ENCODE measurements around the gene DKK3. TPM values are rescaled to one million over a fixed set of nuclear protein-coding genes. Genes with fewer than 3 reads are reported as not detected.

The DKK3 gene
- total and polyA plus RNA-seq, 2 of the 13 experiments (the other 11 are each of a cell fraction or from before 2014, with no cell fraction given), result 0.09 to 0.67 TPM

GRCh38 chr11:12028303-12028702 lies 19.9 kb upstream of the DKK3 start:
- H3K27me3 ChIP-seq (ENCODE audit: control insufficient read depth in 1 of 2, insufficient read depth in 2 of 2, low read length in 2 of 2), result peaks cover 0 to 6% of the 10 kb centered on the region in 2 experiments; a peak in 2 of 5 replicates
- DNase-seq (ENCODE audit: low spot score) (no peak), ATAC-seq (no peak), FAIRE-seq (no peak)
- WGBS (ENCODE audit: low lambda C conversion rate), result 33% methylated on average over 2 of the region's 2 CpGs
- H3K36me3 ChIP-seq (replicated peaks in 1 of 2; ENCODE audit: control insufficient read depth in 1 of 2, insufficient read depth in 2 of 2, low read length in 2 of 2), result no peaks in the 10 kb centered on the region
- no peaks in the 10 kb centered on the region for H3K79me2 ChIP-seq (ENCODE audit: insufficient read depth, low read length)
- CTCF ChIA-PET (ENCODE audit: low intra/inter-chr PET ratio, low total read pairs), result no interaction called here
- intact Hi-C loops (cut with micrococcal nuclease; ENCODE audit: unreplicated experiment) (no loop called here), in situ Hi-C loops (cut with HindIII; ENCODE audit: extremely low pct_ligation_motif_present, low pct_unique_long_range_greater_than_20kb) (no loop called here)
- H3K9me3 ChIP-seq (ENCODE audit: low read length), result no peaks in the 10 kb centered on the region
- H3K4me1 ChIP-seq (ENCODE audit: insufficient read depth, low read length), result peaks cover 19% of the 10 kb centered on the region
- no peak overlapping the region for H3K27ac ChIP-seq (ENCODE audit: extremely low read length, insufficient read depth, low read length)
- H2AFZ ChIP-seq (ENCODE audit: low read length), result no peak overlapping the region
- H3K4me3 ChIP-seq (replicated peaks in 1 of 3; ENCODE audit: insufficient read depth in 1 of 3, low read depth in 2 of 3, low read length in 3 of 3), result no peak overlapping the region
- POLR2A ChIA-PET, result no interaction called here
- no TSS peak for BruUV-seq (replicated peaks)
- no peak overlapping the region for H3K9ac ChIP-seq (ENCODE audit: insufficient read depth, low read depth, low read length)
- no peaks in the 10 kb centered on the region for H4K20me1 ChIP-seq (ENCODE audit: insufficient read depth, low read length)
- H3K4me2 ChIP-seq (ENCODE audit: low read depth, low read length), result no peak overlapping the region
- no peak for TF ChIP-seq FOXA1 (IDR thresholded peaks at IDR 0.05)
- no peak for TF ChIP-seq FOXA1 (CRISPR knock-in tag; IDR thresholded peaks at IDR 0.05)
- no peak for TF ChIP-seq KLF12 (CRISPR knock-in tag; IDR thresholded peaks at IDR 0.05; ENCODE audit: borderline replicate concordance)
- no peak for TF ChIP-seq ZNF891 (CRISPR knock-in tag; IDR thresholded peaks at IDR 0.05)
- no peak for TF ChIP-seq IRX3 (CRISPR knock-in tag; IDR thresholded peaks at IDR 0.05; ENCODE audit: borderline replicate concordance, low read depth)
- TF ChIP-seq HNRNPH1 (optimal IDR thresholded peaks at IDR 0.05; ENCODE audit: low read depth, low read length), result no peak
- TF ChIP-seq ZNF512 (CRISPR knock-in tag; IDR thresholded peaks at IDR 0.05), result no peak
- TF ChIP-seq, protein P1, sequence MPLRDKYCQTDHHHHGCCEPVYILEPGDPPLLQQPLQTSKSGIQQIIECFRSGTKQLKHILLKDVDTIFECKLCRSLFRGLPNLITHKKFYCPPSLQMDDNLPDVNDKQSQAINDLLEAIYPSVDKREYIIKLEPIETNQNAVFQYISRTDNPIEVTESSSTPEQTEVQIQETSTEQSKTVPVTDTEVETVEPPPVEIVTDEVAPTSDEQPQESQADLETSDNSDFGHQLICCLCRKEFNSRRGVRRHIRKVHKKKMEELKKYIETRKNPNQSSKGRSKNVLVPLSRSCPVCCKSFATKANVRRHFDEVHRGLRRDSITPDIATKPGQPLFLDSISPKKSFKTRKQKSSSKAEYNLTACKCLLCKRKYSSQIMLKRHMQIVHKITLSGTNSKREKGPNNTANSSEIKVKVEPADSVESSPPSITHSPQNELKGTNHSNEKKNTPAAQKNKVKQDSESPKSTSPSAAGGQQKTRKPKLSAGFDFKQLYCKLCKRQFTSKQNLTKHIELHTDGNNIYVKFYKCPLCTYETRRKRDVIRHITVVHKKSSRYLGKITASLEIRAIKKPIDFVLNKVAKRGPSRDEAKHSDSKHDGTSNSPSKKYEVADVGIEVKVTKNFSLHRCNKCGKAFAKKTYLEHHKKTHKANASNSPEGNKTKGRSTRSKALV (CRISPR knock-in tag; IDR thresholded peaks at IDR 0.05), result no peak
- TF ChIP-seq, protein P2, sequence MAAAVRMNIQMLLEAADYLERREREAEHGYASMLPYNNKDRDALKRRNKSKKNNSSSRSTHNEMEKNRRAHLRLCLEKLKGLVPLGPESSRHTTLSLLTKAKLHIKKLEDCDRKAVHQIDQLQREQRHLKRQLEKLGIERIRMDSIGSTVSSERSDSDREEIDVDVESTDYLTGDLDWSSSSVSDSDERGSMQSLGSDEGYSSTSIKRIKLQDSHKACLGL (CRISPR knock-in tag; IDR thresholded peaks at IDR 0.05), result no peak
- TF ChIP-seq, protein P3, sequence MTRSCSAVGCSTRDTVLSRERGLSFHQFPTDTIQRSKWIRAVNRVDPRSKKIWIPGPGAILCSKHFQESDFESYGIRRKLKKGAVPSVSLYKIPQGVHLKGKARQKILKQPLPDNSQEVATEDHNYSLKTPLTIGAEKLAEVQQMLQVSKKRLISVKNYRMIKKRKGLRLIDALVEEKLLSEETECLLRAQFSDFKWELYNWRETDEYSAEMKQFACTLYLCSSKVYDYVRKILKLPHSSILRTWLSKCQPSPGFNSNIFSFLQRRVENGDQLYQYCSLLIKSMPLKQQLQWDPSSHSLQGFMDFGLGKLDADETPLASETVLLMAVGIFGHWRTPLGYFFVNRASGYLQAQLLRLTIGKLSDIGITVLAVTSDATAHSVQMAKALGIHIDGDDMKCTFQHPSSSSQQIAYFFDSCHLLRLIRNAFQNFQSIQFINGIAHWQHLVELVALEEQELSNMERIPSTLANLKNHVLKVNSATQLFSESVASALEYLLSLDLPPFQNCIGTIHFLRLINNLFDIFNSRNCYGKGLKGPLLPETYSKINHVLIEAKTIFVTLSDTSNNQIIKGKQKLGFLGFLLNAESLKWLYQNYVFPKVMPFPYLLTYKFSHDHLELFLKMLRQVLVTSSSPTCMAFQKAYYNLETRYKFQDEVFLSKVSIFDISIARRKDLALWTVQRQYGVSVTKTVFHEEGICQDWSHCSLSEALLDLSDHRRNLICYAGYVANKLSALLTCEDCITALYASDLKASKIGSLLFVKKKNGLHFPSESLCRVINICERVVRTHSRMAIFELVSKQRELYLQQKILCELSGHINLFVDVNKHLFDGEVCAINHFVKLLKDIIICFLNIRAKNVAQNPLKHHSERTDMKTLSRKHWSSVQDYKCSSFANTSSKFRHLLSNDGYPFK (CRISPR knock-in tag; IDR thresholded peaks at IDR 0.05; ENCODE audit: borderline replicate concordance), result no peak
- TF ChIP-seq, protein P4, sequence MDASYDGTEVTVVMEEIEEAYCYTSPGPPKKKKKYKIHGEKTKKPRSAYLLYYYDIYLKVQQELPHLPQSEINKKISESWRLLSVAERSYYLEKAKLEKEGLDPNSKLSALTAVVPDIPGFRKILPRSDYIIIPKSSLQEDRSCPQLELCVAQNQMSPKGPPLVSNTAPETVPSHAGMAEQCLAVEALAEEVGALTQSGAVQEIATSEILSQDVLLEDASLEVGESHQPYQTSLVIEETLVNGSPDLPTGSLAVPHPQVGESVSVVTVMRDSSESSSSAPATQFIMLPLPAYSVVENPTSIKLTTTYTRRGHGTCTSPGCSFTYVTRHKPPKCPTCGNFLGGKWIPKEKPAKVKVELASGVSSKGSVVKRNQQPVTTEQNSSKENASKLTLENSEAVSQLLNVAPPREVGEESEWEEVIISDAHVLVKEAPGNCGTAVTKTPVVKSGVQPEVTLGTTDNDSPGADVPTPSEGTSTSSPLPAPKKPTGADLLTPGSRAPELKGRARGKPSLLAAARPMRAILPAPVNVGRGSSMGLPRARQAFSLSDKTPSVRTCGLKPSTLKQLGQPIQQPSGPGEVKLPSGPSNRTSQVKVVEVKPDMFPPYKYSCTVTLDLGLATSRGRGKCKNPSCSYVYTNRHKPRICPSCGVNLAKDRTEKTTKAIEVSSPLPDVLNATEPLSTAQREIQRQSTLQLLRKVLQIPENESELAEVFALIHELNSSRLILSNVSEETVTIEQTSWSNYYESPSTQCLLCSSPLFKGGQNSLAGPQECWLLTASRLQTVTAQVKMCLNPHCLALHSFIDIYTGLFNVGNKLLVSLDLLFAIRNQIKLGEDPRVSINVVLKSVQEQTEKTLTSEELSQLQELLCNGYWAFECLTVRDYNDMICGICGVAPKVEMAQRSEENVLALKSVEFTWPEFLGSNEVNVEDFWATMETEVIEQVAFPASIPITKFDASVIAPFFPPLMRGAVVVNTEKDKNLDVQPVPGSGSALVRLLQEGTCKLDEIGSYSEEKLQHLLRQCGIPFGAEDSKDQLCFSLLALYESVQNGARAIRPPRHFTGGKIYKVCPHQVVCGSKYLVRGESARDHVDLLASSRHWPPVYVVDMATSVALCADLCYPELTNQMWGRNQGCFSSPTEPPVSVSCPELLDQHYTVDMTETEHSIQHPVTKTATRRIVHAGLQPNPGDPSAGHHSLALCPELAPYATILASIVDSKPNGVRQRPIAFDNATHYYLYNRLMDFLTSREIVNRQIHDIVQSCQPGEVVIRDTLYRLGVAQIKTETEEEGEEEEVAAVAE (CRISPR knock-in tag; IDR thresholded peaks at IDR 0.05; ENCODE audit: borderline replicate concordance), result no peak
- no peak for TF ChIP-seq WIZ (CRISPR knock-in tag; IDR thresholded peaks at IDR 0.05)
- no peak for TF ChIP-seq ZNF724P (CRISPR knock-in tag; IDR thresholded peaks at IDR 0.05; ENCODE audit: borderline replicate concordance)
- no peak for TF ChIP-seq SP4 (CRISPR knock-in tag; IDR thresholded peaks at IDR 0.05)

Data from HepG2 (cell line).